CD14-positive monocyte (primary cell): ENCODE measurements around the gene PARP4. TPM values are rescaled to one million over a fixed set of nuclear protein-coding genes. Genes with fewer than 3 reads are reported as not detected.
"Not testable (repeated sequence)": the region's sequence is repeated elsewhere in the genome, so short reads cannot be mapped to it uniquely, and the experiment has no call there.

ENCODE experiments used
- DNase-seq, 3 donors: peaks; one replicate each; pipeline ENCODE4 v3.0.0-alpha.2; 2011 to 2022
- H2AFZ ChIP-seq: 2 replicates; pipeline ENCODE4 v1.6.0; 2012; ENCODE audit warnings: mild to moderate bottlenecking, low read depth, low read length, inconsistent platforms; ENCODE audit not compliant: insufficient read depth, poor library complexity, severe bottlenecking
- H3K27ac ChIP-seq, 2 donors: 1 replicate in 1 of 2; 2 replicates in 1 of 2; pipeline ENCODE4 v1.5.1; 2012 to 2013; ENCODE audit warnings: low read length in 2 of 2, control low read depth in 1 of 2, inconsistent platforms in 1 of 2, low read depth in 1 of 2, mild to moderate bottlenecking in 1 of 2
- H3K27me3 ChIP-seq, 2 donors: one replicate each; pipeline versions ENCODE4 v1.6.0 to v1.6.1; 2011 to 2013; ENCODE audit warnings: low read length in 2 of 2; ENCODE audit not compliant: control insufficient read depth in 2 of 2, insufficient read depth in 2 of 2
- H3K36me3 ChIP-seq, 2 donors: replicated peaks in 1 of 2; 1 replicate in 1 of 2; 2 replicates in 1 of 2; pipeline versions ENCODE4 v1.5.1 to v1.6.1; 2012 to 2013; ENCODE audit warnings: low read length in 2 of 2, control low read depth in 1 of 2, inconsistent platforms in 1 of 2, mild to moderate bottlenecking in 1 of 2; ENCODE audit not compliant: insufficient read depth in 2 of 2, control insufficient read depth in 1 of 2
- H3K4me1 ChIP-seq, 2 donors: 1 replicate in 1 of 2; 2 replicates in 1 of 2; pipeline versions ENCODE4 v1.5.1 to v1.6.1; 2012 to 2013; ENCODE audit warnings: low read length in 2 of 2, control low read depth in 1 of 2, inconsistent platforms in 1 of 2, mild to moderate bottlenecking in 1 of 2, moderate library complexity in 1 of 2; ENCODE audit not compliant: insufficient read depth in 2 of 2, control insufficient read depth in 1 of 2
- H3K4me2 ChIP-seq: replicated peaks from 2 replicates; pipeline ENCODE3; 2012; ENCODE audit warnings: low read length, moderate library complexity, mild to moderate bottlenecking; ENCODE audit not compliant: poor library complexity, severe bottlenecking; ENCODE audit errors: extremely low read depth
- H3K4me3 ChIP-seq, 3 experiments: fragments of 200-600 bp in 1 of 3; sonication (generic) in 1 of 3; replicated peaks in 1 of 3; 1 replicate in 2 of 3; 2 replicates in 1 of 3; pipeline ENCODE4 v1.5.1; 2011 to 2013; ENCODE audit warnings: low read length in 3 of 3, mild to moderate bottlenecking in 3 of 3, control low read depth in 2 of 3, low read depth in 2 of 3, inconsistent platforms in 1 of 3, moderate library complexity in 1 of 3
- H3K79me2 ChIP-seq: 2 replicates; pipeline ENCODE4 v1.6.0; 2012; ENCODE audit warnings: mild to moderate bottlenecking, control low read depth, inconsistent platforms, low read length, moderate library complexity; ENCODE audit not compliant: insufficient read depth
- H3K9ac ChIP-seq: 2 replicates; pipeline ENCODE4 v1.6.0; 2017; ENCODE audit warnings: low read length, mild to moderate bottlenecking; ENCODE audit not compliant: insufficient read depth, poor library complexity, severe bottlenecking
- H3K9me3 ChIP-seq, 2 donors: replicated peaks in 1 of 2; 1 replicate in 1 of 2; 2 replicates in 1 of 2; pipeline versions ENCODE4 v1.5.1 to v1.6.1; 2012 to 2013; ENCODE audit warnings: low read length in 2 of 2, control low read depth in 1 of 2; ENCODE audit not compliant: control insufficient read depth in 1 of 2, insufficient read depth in 1 of 2
- H4K20me1 ChIP-seq: 2 replicates; pipeline ENCODE4 v1.6.0; 2012; ENCODE audit warnings: mild to moderate bottlenecking, low read length, control low read depth, moderate library complexity; ENCODE audit not compliant: insufficient read depth
- H3K27ac Mint-ChIP-seq, 7 donors: one replicate each; pipeline ENCODE4 v1.8.0; 2020; ENCODE audit warnings: mild to moderate bottlenecking in 7 of 7, mixed read lengths in 7 of 7, moderate library complexity in 6 of 7, inconsistent platforms in 2 of 7
- H3K27me3 Mint-ChIP-seq, 3 donors: one replicate each; pipeline ENCODE4 v1.8.0; 2021 to 2022; ENCODE audit warnings: low read depth in 3 of 3, mild to moderate bottlenecking in 3 of 3, mixed read lengths in 3 of 3, moderate library complexity in 3 of 3, inconsistent platforms in 1 of 3
- H3K36me3 Mint-ChIP-seq, 2 donors: one replicate each; pipeline ENCODE4 v1.8.0; 2020; ENCODE audit warnings: mixed read lengths in 2 of 2, inconsistent platforms in 1 of 2, mild to moderate bottlenecking in 1 of 2
- H3K4me1 Mint-ChIP-seq: one replicate; pipeline ENCODE4 v1.8.0; 2020; ENCODE audit warnings: mild to moderate bottlenecking, mixed read lengths
- H3K4me3 Mint-ChIP-seq, 2 donors: one replicate each; pipeline ENCODE4 v1.8.0; 2020; ENCODE audit warnings: mild to moderate bottlenecking in 2 of 2, mixed read lengths in 2 of 2, moderate library complexity in 1 of 2
- H3K9me3 Mint-ChIP-seq, 7 donors: one replicate each; pipeline ENCODE4 v1.8.0; 2020 to 2022; ENCODE audit warnings: mixed read lengths in 7 of 7, mild to moderate bottlenecking in 6 of 7, moderate library complexity in 6 of 7, inconsistent platforms in 2 of 7
- CTCF ChIP-seq: fragments of 200-600 bp; IDR thresholded peaks from one replicate; pipeline ENCODE4 v1.8.0; 2022; ENCODE audit warnings: antibody characterized with exemption, mild to moderate bottlenecking
- WGBS: methylation state at CpG from one replicate; pipeline ENCODE4 v1.1.5; 2013; ENCODE audit warnings: missing lambda C conversion rate; ENCODE audit not compliant: insufficient coverage; 5-methylcytosine and 5-hydroxymethylcytosine counted together
- intact Hi-C, 2 donors: fragments of 100-400 bp; cut with micrococcal nuclease; formaldehyde crosslinking; loops; one replicate each; pipeline versions ENCODE4 v1.15.0 to v1.15.1; 2023
- polyA plus RNA-seq, 3 donors: library from polyadenylated mRNA; depleted of rRNA in 1 of 3; unstranded in 2 of 3; stranded (reverse) in 1 of 3; fragments of 300-500 nt in 2 of 3; fragments of >200 nt in 1 of 3; fragmentation: Illumina TruSeq in 2 of 3; gene quantifications; 1 replicate in 2 of 3; 2 replicates in 1 of 3; pipeline ENCODE4 v1.2.3, GENCODE V29; 2012 to 2021

PARP4 gene
- polyA plus RNA-seq, 3 donors = 34.0 to 56.8 (median 51.9) TPM

GRCh38 chr13:24443366-24443765 lies 69.2 kb downstream of the PARP4 start:
- Histone ChIP-seq H4K20me1 (peaks cover 5% of the 10 kb centered on the region), H3K9me3 (no peaks in the 10 kb centered on the region), H3K27ac (no peak overlapping the region), H3K36me3 (peaks cover 92 to 98% of the 10 kb centered on the region in 2 donors), H3K4me2 (no peak overlapping the region), H3K4me1 (no peaks in the 10 kb centered on the region), H3K9ac (no peak overlapping the region), H3K27me3 (no peaks in the 10 kb centered on the region), H3K79me2 (no peaks in the 10 kb centered on the region), H3K4me3 (no peak overlapping the region), H2AFZ (no peak overlapping the region)
- 100% methylated on average over 2 of the region's 4 CpGs for WGBS
- Mint-ChIP-seq H3K4me1 (no peaks in the 10 kb centered on the region), H3K27me3 (peaks cover 0 to 5% (median 0%) of the 10 kb centered on the region in 3 donors), H3K36me3 (peaks cover 83 to 100% of the 10 kb centered on the region in 2 donors), H3K4me3 (no peak overlapping the region), H3K9me3 (no peaks in the 10 kb centered on the region), H3K27ac (peak overlapping the region in 1 of 7 donors; percentile 6)
- intact Hi-C loops = no loop called here
- DNase-seq = no peak
- TF ChIP-seq CTCF = no peak

DNA sequence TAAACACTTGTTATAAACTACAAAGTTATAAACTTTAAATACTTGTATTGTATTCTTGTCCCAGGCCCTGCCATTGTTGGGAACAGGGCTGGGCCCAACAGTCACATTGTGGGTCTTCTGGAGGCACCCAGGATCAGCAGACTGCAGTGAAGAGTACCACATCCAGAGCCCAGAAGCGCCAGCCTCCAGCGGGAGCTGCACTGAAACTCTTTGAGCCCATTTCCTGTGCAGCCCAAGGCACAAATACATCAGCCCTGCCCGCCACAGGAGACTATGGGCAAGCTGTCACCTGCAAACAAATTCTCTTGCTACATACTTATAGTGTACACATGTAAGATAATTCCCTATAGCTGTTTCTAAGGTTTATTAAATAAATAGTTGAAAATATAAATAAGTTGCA lies 86.5 kb downstream of the PARP4 start:
- H3K4me1 Mint-ChIP-seq, H3K79me2 ChIP-seq, H3K4me1 ChIP-seq, intact Hi-C loops, H3K9me3 Mint-ChIP-seq, DNase-seq, H3K27me3 Mint-ChIP-seq, H3K27ac Mint-ChIP-seq, H3K4me2 ChIP-seq, H3K27me3 ChIP-seq, H3K9ac ChIP-seq, H3K27ac ChIP-seq, H3K9me3 ChIP-seq, H2AFZ ChIP-seq, H3K4me3 Mint-ChIP-seq, H4K20me1 ChIP-seq, H3K4me3 ChIP-seq: not testable (repeated sequence)
- H3K36me3 Mint-ChIP-seq = peaks cover 54 to 86% of the 10 kb centered on the region in 2 donors
- WGBS = no CpG with 5 or more reads among the region's 3 CpGs
- peaks cover 77 to 91% of the 10 kb centered on the region in 2 donors for H3K36me3 ChIP-seq

GRCh38 chr13:24419668-24420067 lies 92.9 kb downstream of the PARP4 start:
- H3K4me3 Mint-ChIP-seq, H3K4me3 ChIP-seq, H4K20me1 ChIP-seq, H3K4me2 ChIP-seq, DNase-seq, intact Hi-C loops, H3K27ac ChIP-seq, H3K4me1 Mint-ChIP-seq, H2AFZ ChIP-seq, H3K79me2 ChIP-seq, H3K9ac ChIP-seq, H3K27me3 Mint-ChIP-seq, H3K9me3 ChIP-seq, H3K27me3 ChIP-seq, H3K4me1 ChIP-seq, H3K9me3 Mint-ChIP-seq: not testable (repeated sequence)
- H3K27ac Mint-ChIP-seq = peak overlapping the region in 1 of 7 donors; percentile 6
- peaks cover 38 to 52% of the 10 kb centered on the region in 2 donors for H3K36me3 ChIP-seq
- H3K36me3 Mint-ChIP-seq = peaks cover 39 to 56% of the 10 kb centered on the region in 2 donors
- 100% methylated on average over 4 of the region's 6 CpGs for WGBS
